ENCODE data around the gene OR10A3. TPM values are rescaled to one million over a fixed set of nuclear protein-coding genes. Genes with fewer than 3 reads are reported as not detected.

Gene OR10A3
- total RNA-seq, 3 donors from 2014 or later: not detected

- peaks cover 5% of the 10 kb centered on the region for H3K4me1 ChIP-seq (ENCODE audit: low read depth)
- no peaks in the 10 kb centered on the region for H3K36me3 ChIP-seq (ENCODE audit: low read depth)
- no peak for DNase-seq
- H3K9me3 ChIP-seq: no peaks in the 10 kb centered on the region
- ATAC-seq: no peak
- intact Hi-C loops (cut with DNase I, micrococcal nuclease): loop anchor here in 1 of 2 donors (10.0 kb wide), 1 partner anchor 87 kb away; no protein-coding TSS in a partner anchor
- H3K4me3 ChIP-seq: no peak overlapping the region
- TF ChIP-seq CTCF (IDR thresholded peaks at IDR 0.05): no peak
Measured at GRCh38 chr11:7981619-7982157, 40.2 kb upstream of the OR10A3 start.

- TF ChIP-seq CTCF (IDR thresholded peaks at IDR 0.05): no peak
- intact Hi-C loops (cut with DNase I, micrococcal nuclease): no loop called here
- Histone ChIP-seq H3K4me1 (ENCODE audit: low read depth) (no peaks in the 10 kb centered on the region), H3K9me3 (no peaks in the 10 kb centered on the region), H3K36me3 (ENCODE audit: low read depth) (no peaks in the 10 kb centered on the region), H3K4me3 (no peak overlapping the region)
- DNase-seq: no peak
- no peak for ATAC-seq
Measured at GRCh38 chr11:7977232-7977917, 35.9 kb upstream of the OR10A3 start.

DNA sequence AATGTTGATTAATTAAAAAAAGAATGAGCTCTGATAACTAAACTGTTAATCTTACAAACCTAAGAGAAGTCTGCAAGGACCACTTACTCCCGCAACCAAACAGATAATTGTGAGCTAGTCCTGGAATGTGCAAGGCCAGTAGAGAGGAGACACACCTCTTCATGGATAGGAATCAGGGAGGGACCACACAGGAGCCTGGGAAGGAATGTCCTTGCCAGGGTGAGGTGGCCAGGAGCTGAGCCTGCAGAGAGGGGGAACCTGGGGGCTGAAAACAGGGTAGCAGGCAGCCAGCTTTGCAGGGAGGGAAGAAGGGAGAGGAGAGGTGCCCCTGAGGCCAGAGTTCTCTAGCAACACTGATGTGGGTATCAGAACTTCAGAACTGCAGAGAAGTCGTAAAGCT is 33.2 kb upstream of the OR10A3 start:
- no peaks in the 10 kb centered on the region for H3K4me1 ChIP-seq (ENCODE audit: low read depth)
- DNase-seq: no peak
- no peaks in the 10 kb centered on the region for H3K9me3 ChIP-seq
- no peak for ATAC-seq
- no peaks in the 10 kb centered on the region for H3K36me3 ChIP-seq (ENCODE audit: low read depth)
- TF ChIP-seq CTCF (IDR thresholded peaks at IDR 0.05): no peak
- H3K4me3 ChIP-seq: no peak overlapping the region
- intact Hi-C loops (cut with DNase I, micrococcal nuclease): no loop called here

GRCh38 chr11:7973011-7973410 is 31.5 kb upstream of the OR10A3 start:
- ATAC-seq: no peak
- no peaks in the 10 kb centered on the region for H3K4me1 ChIP-seq (ENCODE audit: low read depth)
- no peak for DNase-seq
- no peak overlapping the region for H3K4me3 ChIP-seq
- no peak for TF ChIP-seq CTCF (IDR thresholded peaks at IDR 0.05)
- intact Hi-C loops (cut with DNase I, micrococcal nuclease): no loop called here
- no peaks in the 10 kb centered on the region for H3K36me3 ChIP-seq (ENCODE audit: low read depth)
- no peaks in the 10 kb centered on the region for H3K9me3 ChIP-seq

GRCh38 chr11:7971846-7972245 is 30.3 kb upstream of the OR10A3 start:
- H3K4me1 ChIP-seq (ENCODE audit: low read depth): no peaks in the 10 kb centered on the region
- intact Hi-C loops (cut with DNase I, micrococcal nuclease): no loop called here
- no peak for DNase-seq
- ATAC-seq: no peak
- H3K4me3 ChIP-seq: no peak overlapping the region
- TF ChIP-seq CTCF (IDR thresholded peaks at IDR 0.05): no peak
- H3K9me3 ChIP-seq: no peaks in the 10 kb centered on the region
- H3K36me3 ChIP-seq (ENCODE audit: low read depth): no peaks in the 10 kb centered on the region
